Progenitor cell of endocrine pancreas (in vitro differentiated cells): ENCODE data around the gene CMIP. TPM values are rescaled to one million over a fixed set of nuclear protein-coding genes. Genes with fewer than 3 reads are reported as not detected.

ENCODE experiments used
- DNase-seq: peaks from one replicate; pipeline ENCODE4 v3.0.0; 2021; ENCODE audit warnings: low spot score; ENCODE audit not compliant: unreplicated experiment
- H3K27ac Mint-ChIP-seq: 2 replicates; pipeline ENCODE4 v1.8.0; 2021; ENCODE audit warnings: mild to moderate bottlenecking, moderate library complexity, mixed read lengths
- H3K27me3 Mint-ChIP-seq: 2 replicates; pipeline ENCODE4 v1.8.0; 2021; ENCODE audit warnings: mixed read lengths
- H3K36me3 Mint-ChIP-seq: 2 replicates; pipeline ENCODE4 v1.8.0; 2022; ENCODE audit warnings: mixed read lengths; ENCODE audit not compliant: insufficient read depth
- H3K4me1 Mint-ChIP-seq: 2 replicates; pipeline ENCODE4 v1.8.0; 2021; ENCODE audit warnings: low read depth, mixed read lengths
- H3K4me3 Mint-ChIP-seq: 2 replicates; pipeline ENCODE4 v1.8.0; 2021; ENCODE audit warnings: low read depth, mild to moderate bottlenecking, moderate library complexity, mixed read lengths
- H3K9me3 Mint-ChIP-seq: 2 replicates; pipeline ENCODE4 v1.8.0; 2021; ENCODE audit warnings: low read depth, mixed read lengths
- CTCF ChIP-seq: fragments of 200-600 bp; sonication (generic); IDR thresholded peaks from one replicate; pipeline ENCODE4 v1.5.0; 2021; ENCODE audit warnings: antibody characterized with exemption, mild to moderate bottlenecking; ENCODE audit not compliant: unreplicated experiment
- total RNA-seq: library from RNA; stranded (reverse); gene quantifications from 2 replicates; pipeline ENCODE4 v1.2.1, GENCODE V29; 2021

Gene CMIP
- total RNA-seq, 1 donor from 2014 or later: 62.7 TPM

- Mint-ChIP-seq H3K27me3 (no peaks in the 10 kb centered on the region), H3K4me1 (peaks cover 10% of the 10 kb centered on the region), H3K27ac (no peak overlapping the region), H3K36me3 (peaks cover 3% of the 10 kb centered on the region), H3K4me3 (no peak overlapping the region), H3K9me3 (no peaks in the 10 kb centered on the region)
- no peak for TF ChIP-seq CTCF
- DNase-seq: no peak
Observed at GRCh38 chr16:81712681-81713080, 268.1 kb downstream of the CMIP start.

- Mint-ChIP-seq H3K36me3 (peaks cover 2% of the 10 kb centered on the region), H3K27ac (no peak overlapping the region), H3K27me3 (no peaks in the 10 kb centered on the region), H3K4me3 (no peak overlapping the region), H3K4me1 (peaks cover 10% of the 10 kb centered on the region), H3K9me3 (no peaks in the 10 kb centered on the region)
- no peak for TF ChIP-seq CTCF
- DNase-seq: no peak
Observed at GRCh38 chr16:81713295-81713772, 268.7 kb downstream of the CMIP start.

- DNase-seq: no peak
- no peak for TF ChIP-seq CTCF
- Mint-ChIP-seq H3K4me1 (peaks cover 10% of the 10 kb centered on the region), H3K27me3 (no peaks in the 10 kb centered on the region), H3K36me3 (peaks cover 2% of the 10 kb centered on the region), H3K9me3 (no peaks in the 10 kb centered on the region), H3K4me3 (no peak overlapping the region), H3K27ac (no peak overlapping the region)
Observed at GRCh38 chr16:81713796-81714195, 269.2 kb downstream of the CMIP start.

- H3K36me3 Mint-ChIP-seq: peaks cover 1% of the 10 kb centered on the region
- no peak for DNase-seq
- no peak overlapping the region for H3K27ac Mint-ChIP-seq
- no peak for TF ChIP-seq CTCF
- no peak overlapping the region for H3K4me3 Mint-ChIP-seq
- H3K9me3 Mint-ChIP-seq: no peaks in the 10 kb centered on the region
- H3K4me1 Mint-ChIP-seq: peaks cover 10% of the 10 kb centered on the region
- H3K27me3 Mint-ChIP-seq: no peaks in the 10 kb centered on the region
Observed at GRCh38 chr16:81714583-81714982, 270.0 kb downstream of the CMIP start.

- H3K9me3 Mint-ChIP-seq: no peaks in the 10 kb centered on the region
- no peaks in the 10 kb centered on the region for H3K27me3 Mint-ChIP-seq
- H3K36me3 Mint-ChIP-seq: no peaks in the 10 kb centered on the region
- no peak overlapping the region for H3K27ac Mint-ChIP-seq
- H3K4me3 Mint-ChIP-seq: no peak overlapping the region
- peaks cover 10% of the 10 kb centered on the region for H3K4me1 Mint-ChIP-seq
- TF ChIP-seq CTCF: no peak
- no peak for DNase-seq
Observed at GRCh38 chr16:81715358-81716196, 271.0 kb downstream of the CMIP start.
